Measurements from ENCODE around the gene NOP53. TPM values are rescaled to one million over a fixed set of nuclear protein-coding genes. Genes with fewer than 3 reads are reported as not detected.

Gene NOP53
- total RNA-seq, 2 experiments from 2014 or later, result 317 to 374 TPM

DNA sequence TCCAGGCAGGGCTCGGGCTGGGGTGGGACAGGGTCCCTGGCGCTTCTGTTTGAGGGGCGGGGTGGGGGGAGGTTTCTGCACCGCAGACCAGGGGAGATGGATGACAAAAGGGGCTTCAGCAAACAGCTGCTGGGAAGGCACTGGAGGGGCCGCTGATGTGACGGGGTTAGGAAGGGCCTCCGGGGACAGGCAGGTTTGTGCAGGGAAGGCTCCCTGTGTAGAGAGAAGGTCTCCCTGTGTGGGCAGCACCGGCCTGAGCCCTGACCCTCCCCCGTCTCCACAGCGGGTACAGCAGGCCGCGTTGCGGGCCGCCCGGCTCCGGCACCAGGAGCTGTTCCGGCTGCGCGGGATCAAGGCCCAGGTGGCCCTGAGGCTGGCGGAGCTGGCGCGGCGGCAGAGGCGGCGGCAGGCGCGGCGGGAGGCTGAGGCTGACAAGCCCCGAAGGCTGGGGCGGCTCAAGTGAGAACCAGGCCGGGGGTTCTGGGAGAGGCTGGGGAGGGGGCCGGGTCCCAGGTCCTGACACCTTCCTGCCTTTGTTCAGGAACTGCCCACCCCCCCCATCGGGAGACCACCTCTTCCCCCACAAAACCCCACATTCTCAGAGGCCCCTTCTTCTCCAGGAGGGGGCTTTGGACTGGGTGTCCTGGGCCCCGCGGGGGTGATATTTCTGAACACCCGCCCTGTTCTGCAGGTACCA, 9.9 kb downstream of the NOP53 start:
- peaks cover 15% of the 10 kb centered on the region for H3K4me1 Mint-ChIP-seq
- H3K27ac Mint-ChIP-seq, result no peak overlapping the region
- H3K27me3 Mint-ChIP-seq, result no peaks in the 10 kb centered on the region
- H3K4me3 Mint-ChIP-seq, result no peak overlapping the region
- ChIA-PET CTCF (interaction anchor here (0.9 kb wide), 1 partner anchor 57 kb away, joined by 5 read pairs; no protein-coding TSS in a partner anchor), POLR2A (interaction anchor here (0.6 to 1.4 kb wide), 2 partner anchors 8 to 24 kb away, joined by 3 to 9 read pairs; no protein-coding TSS in a partner anchor)
- DNase-seq, result no peak
- intact Hi-C loops (cut with DNase I, micrococcal nuclease), result no loop called here
- no peaks in the 10 kb centered on the region for H3K9me3 Mint-ChIP-seq (ENCODE audit: low read depth)
- H3K36me3 Mint-ChIP-seq (ENCODE audit: low read depth), result peaks cover 62% of the 10 kb centered on the region
- ATAC-seq, result no peak

DNA sequence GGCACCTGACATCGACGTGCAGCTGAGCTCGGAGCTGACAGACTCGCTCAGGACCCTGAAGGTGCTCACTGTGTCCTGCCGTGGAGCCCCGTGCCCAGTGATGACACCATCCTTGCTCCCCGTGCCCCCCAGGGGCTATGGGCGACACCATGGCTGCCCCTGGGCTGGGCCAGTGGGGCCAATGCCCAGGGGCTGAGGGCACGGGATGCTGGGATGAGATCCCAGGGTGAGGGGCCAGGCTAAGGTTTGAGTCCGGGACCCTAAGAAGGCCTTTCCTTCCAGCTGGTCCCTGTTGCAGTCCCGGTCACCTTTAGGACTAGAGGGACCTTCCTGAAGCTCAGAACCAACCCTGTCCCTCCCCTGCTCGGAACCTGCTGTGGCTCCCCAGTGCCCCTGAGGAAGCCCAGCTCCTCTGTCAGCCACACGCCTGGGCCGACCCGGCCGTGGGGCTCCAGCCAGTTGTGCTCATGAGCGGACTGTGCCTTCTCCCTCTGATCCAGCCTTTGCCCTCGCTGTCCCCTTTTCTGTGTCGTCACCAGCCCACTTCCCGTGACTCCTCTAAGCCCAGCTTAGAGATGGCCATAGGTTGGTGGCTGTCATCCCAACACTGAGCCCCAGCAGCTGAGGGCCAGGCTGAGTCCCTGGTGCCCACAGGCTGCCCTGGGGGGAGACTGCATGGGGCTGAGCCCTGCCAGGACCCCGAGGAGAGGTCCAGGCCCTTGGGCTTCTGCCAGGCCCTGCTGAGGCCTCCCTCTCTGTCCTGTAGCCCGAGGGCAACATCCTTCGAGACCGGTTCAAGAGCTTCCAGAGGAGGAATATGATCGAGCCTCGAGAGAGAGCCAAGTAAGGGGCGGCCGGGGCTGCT, 10.6 kb downstream of the NOP53 start:
- H3K27me3 Mint-ChIP-seq, result no peaks in the 10 kb centered on the region
- ATAC-seq (no peak), DNase-seq (no peak)
- H3K36me3 Mint-ChIP-seq (ENCODE audit: low read depth), result peaks cover 57% of the 10 kb centered on the region
- no peaks in the 10 kb centered on the region for H3K9me3 Mint-ChIP-seq (ENCODE audit: low read depth)
- H3K4me3 Mint-ChIP-seq, result no peak overlapping the region
- ChIA-PET POLR2A (interaction anchor here (0.5 to 1.4 kb wide), 4 partner anchors 8 to 116 kb away, joined by 3 to 9 read pairs (median 3); no protein-coding TSS in a partner anchor), CTCF (interaction anchor here (0.9 kb wide), 1 partner anchor 58 kb away, joined by 5 read pairs; no protein-coding TSS in a partner anchor)
- H3K27ac Mint-ChIP-seq, result no peak overlapping the region
- peaks cover 12% of the 10 kb centered on the region for H3K4me1 Mint-ChIP-seq
- intact Hi-C loops (cut with DNase I, micrococcal nuclease), result no loop called here

DNA sequence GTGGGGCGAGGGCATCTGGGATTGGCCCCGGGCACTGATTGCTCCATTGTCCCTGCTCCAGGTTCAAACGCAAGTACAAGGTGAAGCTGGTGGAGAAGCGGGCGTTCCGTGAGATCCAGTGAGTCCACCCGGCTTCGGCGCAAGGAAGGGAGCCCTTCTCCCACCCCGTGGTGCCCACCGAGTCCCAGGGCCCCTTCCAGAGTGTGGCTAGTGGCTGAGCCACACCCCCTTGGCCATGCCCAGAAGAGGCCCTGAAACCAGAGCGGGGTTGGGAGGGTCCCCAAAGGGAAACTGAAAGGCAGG, 11.2 kb downstream of the NOP53 start:
- no peak for ATAC-seq
- Mint-ChIP-seq H3K27ac (no peak overlapping the region), H3K4me3 (no peak overlapping the region), H3K9me3 (ENCODE audit: low read depth) (no peaks in the 10 kb centered on the region), H3K4me1 (peaks cover 9% of the 10 kb centered on the region), H3K27me3 (no peaks in the 10 kb centered on the region), H3K36me3 (ENCODE audit: low read depth) (peaks cover 54% of the 10 kb centered on the region)
- no peak for DNase-seq
- ChIA-PET CTCF (no interaction called here), POLR2A (interaction anchor here (1.2 to 1.4 kb wide), 2 partner anchors 9 kb away, joined by 3 to 9 read pairs; no protein-coding TSS in a partner anchor)
- intact Hi-C loops (cut with DNase I, micrococcal nuclease), result no loop called here

DNA sequence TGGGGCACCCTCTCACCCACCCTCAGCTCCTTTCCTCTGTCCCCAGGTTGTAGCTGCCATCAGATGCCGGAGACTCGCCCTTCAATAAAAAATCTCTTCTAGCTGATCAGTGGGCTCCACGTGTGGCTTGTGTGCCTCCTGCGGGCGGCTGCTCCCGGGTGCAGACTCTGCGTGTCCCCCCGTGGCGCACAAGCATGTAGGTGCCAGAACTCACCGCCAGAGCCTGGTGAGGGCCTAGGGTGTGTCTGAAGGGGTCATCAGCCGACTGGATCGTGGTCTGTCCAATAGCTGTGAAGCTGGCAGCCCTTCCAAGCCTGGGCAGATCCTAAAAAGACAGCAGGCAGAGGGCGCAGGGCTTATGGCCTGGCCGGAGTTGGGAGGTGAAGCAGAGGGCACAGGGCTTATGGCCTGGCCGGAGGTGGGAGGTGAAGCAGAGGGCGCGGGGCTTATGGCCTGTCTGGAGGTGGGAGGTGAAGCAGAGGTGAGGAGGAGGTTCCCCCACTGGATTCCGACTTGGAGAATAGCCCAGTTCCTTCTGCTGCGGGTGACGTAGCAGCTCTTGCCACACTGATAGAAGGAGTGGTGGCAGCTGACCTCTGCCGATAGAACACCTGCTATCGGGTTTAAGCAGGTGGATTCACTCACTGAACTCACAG, 11.7 kb downstream of the NOP53 start:
- H3K4me3 Mint-ChIP-seq, result no peak overlapping the region
- H3K27ac Mint-ChIP-seq, result no peak overlapping the region
- no peak for ATAC-seq
- H3K36me3 Mint-ChIP-seq (ENCODE audit: low read depth), result peaks cover 50% of the 10 kb centered on the region
- H3K27me3 Mint-ChIP-seq, result no peaks in the 10 kb centered on the region
- CTCF ChIA-PET, result interaction anchor here (1.0 kb wide), 1 partner anchor 9 kb away, joined by 3 read pairs; no protein-coding TSS in a partner anchor
- POLR2A ChIA-PET, result interaction anchor here (0.6 to 1.4 kb wide), 4 partner anchors 9 to 39 kb away, joined by 3 to 9 read pairs (median 5); no protein-coding TSS in a partner anchor
- intact Hi-C loops (cut with DNase I, micrococcal nuclease), result no loop called here
- peaks cover 8% of the 10 kb centered on the region for H3K4me1 Mint-ChIP-seq
- no peak for DNase-seq
- H3K9me3 Mint-ChIP-seq (ENCODE audit: low read depth), result no peaks in the 10 kb centered on the region

DNA sequence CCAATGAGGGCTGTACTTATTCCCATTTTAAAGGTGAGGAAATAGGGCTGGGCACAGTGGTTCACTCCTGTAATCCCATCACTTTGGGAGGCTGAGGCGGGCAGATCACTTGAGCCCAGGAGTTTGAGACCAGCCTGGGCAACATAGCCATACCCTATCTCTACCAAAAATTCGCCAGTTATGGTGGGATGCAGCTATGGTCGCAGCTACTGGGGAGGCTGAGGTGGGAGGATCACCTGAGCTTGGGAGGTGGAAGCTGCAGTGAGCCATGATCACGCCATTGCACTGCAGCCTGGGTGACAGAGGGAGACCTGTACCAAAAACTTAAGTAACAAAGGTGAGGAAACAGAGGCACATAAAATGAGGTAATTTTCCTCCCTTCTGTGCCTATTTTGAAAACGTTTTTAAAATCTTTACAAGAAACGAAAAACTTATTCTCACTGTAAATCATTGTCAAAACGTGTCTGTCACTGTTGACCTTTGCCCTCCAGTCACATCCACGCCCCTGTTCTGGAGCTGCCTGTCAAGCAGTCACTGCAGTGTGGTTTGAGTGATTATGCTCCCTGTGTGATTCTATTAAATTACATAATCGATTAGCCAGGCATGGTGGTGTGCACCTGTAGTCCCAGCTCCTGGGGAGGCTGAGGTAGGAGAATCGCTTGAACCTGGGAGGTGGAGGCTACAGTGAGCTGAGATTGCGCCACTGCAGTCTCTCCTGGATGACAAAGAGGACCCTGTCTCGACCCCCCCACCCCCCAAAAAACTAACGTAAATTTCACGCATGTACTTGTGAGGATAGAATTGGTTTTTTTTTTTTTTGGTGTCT, 12.5 kb downstream of the NOP53 start:
- no peak for ATAC-seq
- H3K27me3 Mint-ChIP-seq, result no peaks in the 10 kb centered on the region
- peaks cover under 1% of the 10 kb centered on the region for H3K4me1 Mint-ChIP-seq
- intact Hi-C loops (cut with DNase I, micrococcal nuclease), result no loop called here
- POLR2A ChIA-PET, result interaction anchor here (0.6 to 2.0 kb wide), 5 partner anchors 22 to 241 kb away, joined by 3 to 11 read pairs (median 4); no protein-coding TSS in a partner anchor
- CTCF ChIA-PET, result interaction anchor here (0.7 to 1.0 kb wide), 2 partner anchors 9 to 245 kb away, joined by 3 read pairs; no protein-coding TSS in a partner anchor
- H3K9me3 Mint-ChIP-seq (ENCODE audit: low read depth), result no peaks in the 10 kb centered on the region
- H3K4me3 Mint-ChIP-seq, result no peak overlapping the region
- no peak for DNase-seq
- H3K36me3 Mint-ChIP-seq (ENCODE audit: low read depth), result peaks cover 43% of the 10 kb centered on the region
- H3K27ac Mint-ChIP-seq, result no peak overlapping the region

DNA sequence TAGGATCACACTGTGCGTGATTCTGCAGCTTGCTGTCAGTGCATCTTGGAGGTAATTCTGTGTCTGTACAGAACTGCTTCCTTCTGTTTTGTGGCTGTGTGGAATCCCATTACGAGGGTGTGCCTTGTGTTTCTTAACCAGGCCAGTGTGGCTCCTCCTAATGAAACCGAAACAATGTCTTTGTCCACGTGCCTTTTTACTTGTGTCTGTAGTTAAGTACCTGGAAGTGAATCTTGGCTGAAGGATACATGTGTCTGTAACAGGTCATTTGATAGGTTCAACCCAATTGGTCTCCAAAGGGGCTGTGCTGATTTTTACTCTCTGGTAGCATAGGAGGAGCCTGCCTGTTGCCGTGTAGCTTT, 13.1 kb downstream of the NOP53 start:
- no peak for ATAC-seq
- Mint-ChIP-seq H3K27ac (no peak overlapping the region), H3K36me3 (ENCODE audit: low read depth) (peaks cover 37% of the 10 kb centered on the region), H3K27me3 (no peaks in the 10 kb centered on the region), H3K4me1 (no peaks in the 10 kb centered on the region), H3K9me3 (ENCODE audit: low read depth) (no peaks in the 10 kb centered on the region), H3K4me3 (no peak overlapping the region)
- ChIA-PET CTCF (interaction anchor here (0.7 to 0.8 kb wide), 2 partner anchors 52 to 139 kb away, joined by 3 read pairs; no protein-coding TSS in a partner anchor), POLR2A (interaction anchor here (2.0 kb wide), 1 partner anchor 21 kb away, joined by 11 read pairs; no protein-coding TSS in a partner anchor)
- no peak for DNase-seq
- intact Hi-C loops (cut with DNase I, micrococcal nuclease), result no loop called here

DNA sequence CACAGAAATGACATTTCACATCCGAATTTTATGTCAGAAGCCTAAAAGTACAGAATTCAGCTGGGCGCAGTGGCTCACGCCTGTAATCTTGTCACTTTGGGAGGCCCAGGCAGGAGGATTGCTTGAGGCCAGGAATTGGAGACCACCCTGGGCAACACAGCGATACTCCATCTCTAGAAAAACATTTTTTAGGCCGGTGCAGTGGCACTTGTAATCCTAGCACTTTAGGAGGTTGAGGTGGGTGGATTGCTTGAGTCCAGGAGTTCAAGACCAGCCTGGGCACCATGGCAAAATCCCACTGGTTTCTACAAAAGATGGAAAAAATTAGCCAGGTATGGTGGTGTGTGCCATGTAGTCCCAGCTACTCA, 15.3 kb downstream of the NOP53 start:
- Mint-ChIP-seq H3K36me3 (ENCODE audit: low read depth) (peaks cover 28% of the 10 kb centered on the region), H3K4me3 (no peak overlapping the region), H3K27ac (no peak overlapping the region), H3K4me1 (no peaks in the 10 kb centered on the region), H3K9me3 (ENCODE audit: low read depth) (no peaks in the 10 kb centered on the region), H3K27me3 (no peaks in the 10 kb centered on the region)
- intact Hi-C loops (cut with DNase I, micrococcal nuclease), result no loop called here
- DNase-seq, result no peak
- CTCF ChIA-PET, result interaction anchor here (0.6 to 0.7 kb wide), 2 partner anchors 48 to 1356 kb away, joined by 3 to 4 read pairs; no protein-coding TSS in a partner anchor
- no peak for ATAC-seq
- POLR2A ChIA-PET, result interaction anchor here (0.6 to 1.0 kb wide), 3 partner anchors 12 to 277 kb away, joined by 4 to 9 read pairs (median 4); partner anchors contain the start of gene NOP53

DNA sequence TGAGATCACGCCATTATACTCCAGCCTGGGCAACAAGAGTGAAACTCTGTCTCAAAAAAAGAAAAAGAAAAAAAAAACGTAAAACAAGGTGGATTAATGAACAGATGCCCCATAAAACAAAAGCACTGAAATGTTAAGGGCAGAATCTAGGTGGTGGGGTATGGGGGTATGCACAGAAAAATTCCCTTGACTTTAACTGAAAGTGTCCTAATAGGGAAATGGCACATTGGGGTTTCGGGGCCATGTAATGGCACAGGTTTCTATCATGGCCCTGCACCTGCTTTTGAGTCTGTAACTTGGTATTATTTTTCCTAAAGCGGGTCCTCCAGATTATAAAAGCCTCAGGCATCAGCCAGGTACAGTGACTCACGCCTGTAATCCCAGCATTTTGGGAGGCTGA, 16.2 kb downstream of the NOP53 start:
- Mint-ChIP-seq H3K27me3 (no peaks in the 10 kb centered on the region), H3K9me3 (ENCODE audit: low read depth) (no peaks in the 10 kb centered on the region), H3K27ac (no peak overlapping the region), H3K4me3 (no peak overlapping the region), H3K36me3 (ENCODE audit: low read depth) (peaks cover 24% of the 10 kb centered on the region), H3K4me1 (no peaks in the 10 kb centered on the region)
- ATAC-seq (no peak), DNase-seq (no peak)
- POLR2A ChIA-PET, result interaction anchor here (0.7 kb wide), 1 partner anchor 14 kb away, joined by 3 read pairs; no protein-coding TSS in a partner anchor
- intact Hi-C loops (cut with DNase I, micrococcal nuclease), result no loop called here
- CTCF ChIA-PET, result interaction anchor here (0.6 kb wide), 1 partner anchor 39 kb away, joined by 6 read pairs; no protein-coding TSS in a partner anchor

DNA sequence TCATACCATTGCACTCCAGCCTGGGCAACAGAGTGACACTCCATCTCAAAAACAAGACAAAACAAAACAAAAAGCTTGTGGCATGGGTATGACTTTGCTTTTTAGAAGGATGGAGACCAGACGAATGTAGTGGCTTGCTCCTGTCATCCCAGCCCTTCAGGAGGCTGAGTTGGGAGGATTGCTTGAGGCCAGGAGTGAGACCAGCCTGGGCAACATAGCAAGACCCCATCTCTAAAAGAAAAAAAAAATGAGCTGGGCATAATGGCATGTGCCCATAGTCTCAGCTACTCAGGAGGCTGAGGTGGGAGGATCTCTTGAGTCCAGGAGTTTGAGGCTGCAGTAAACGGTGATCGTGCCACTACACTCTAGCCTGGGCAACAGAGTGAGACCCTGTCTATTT, 16.8 kb downstream of the NOP53 start:
- CTCF ChIA-PET, result interaction anchor here (0.6 kb wide), 1 partner anchor 38 kb away, joined by 6 read pairs; no protein-coding TSS in a partner anchor
- POLR2A ChIA-PET, result no interaction called here
- intact Hi-C loops (cut with DNase I, micrococcal nuclease), result no loop called here

DNA sequence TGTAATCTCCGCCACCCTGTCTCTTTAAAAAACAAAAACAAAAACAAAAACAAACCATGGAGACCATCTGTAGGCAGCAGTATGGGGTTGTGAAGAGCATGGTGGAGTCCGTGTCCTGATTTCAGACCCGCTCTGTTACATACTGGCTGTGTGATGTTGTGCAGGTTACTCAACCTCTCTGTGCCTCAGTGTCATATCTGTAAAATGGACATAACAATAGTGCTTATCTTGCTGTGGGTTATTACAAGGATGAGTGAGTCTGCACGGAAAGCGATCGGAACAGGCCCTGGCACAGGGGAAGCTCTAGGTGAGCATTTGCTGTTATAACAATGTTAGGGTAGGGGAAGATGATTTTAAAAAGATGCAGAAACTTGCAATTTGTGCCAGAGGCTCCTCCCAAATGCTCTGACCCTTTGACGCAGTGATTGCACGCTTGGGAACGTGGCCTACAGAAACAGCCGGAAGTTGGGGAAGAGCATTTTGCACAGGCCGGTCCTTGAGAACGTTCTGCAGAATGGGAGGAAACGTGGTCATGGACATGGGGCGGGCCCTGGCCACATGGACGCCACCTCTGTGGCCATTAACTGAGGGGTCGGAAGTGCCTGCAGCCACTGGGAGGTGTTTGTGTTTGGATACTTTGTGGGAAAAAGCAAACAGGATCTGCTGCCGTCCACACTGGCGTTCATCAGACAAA, 17.4 kb downstream of the NOP53 start:
- Mint-ChIP-seq H3K36me3 (ENCODE audit: low read depth) (peaks cover 13% of the 10 kb centered on the region), H3K4me1 (no peaks in the 10 kb centered on the region), H3K27me3 (no peaks in the 10 kb centered on the region), H3K27ac (no peak overlapping the region), H3K9me3 (ENCODE audit: low read depth) (no peaks in the 10 kb centered on the region), H3K4me3 (no peak overlapping the region)
- DNase-seq, result no peak
- intact Hi-C loops (cut with DNase I, micrococcal nuclease), result no loop called here
- ChIA-PET POLR2A (interaction anchor here (0.7 kb wide), 1 partner anchor 9 kb away, joined by 3 read pairs; no protein-coding TSS in a partner anchor), CTCF (no interaction called here)
- no peak for ATAC-seq

More for the DNA sequence above, 16.8 kb downstream of the NOP53 start:
- ATAC-seq (no peak), DNase-seq (no peak)
- no peaks in the 10 kb centered on the region for H3K4me1 Mint-ChIP-seq
- no peak overlapping the region for H3K4me3 Mint-ChIP-seq
- no peaks in the 10 kb centered on the region for H3K27me3 Mint-ChIP-seq
- H3K27ac Mint-ChIP-seq, result no peak overlapping the region
- H3K36me3 Mint-ChIP-seq (ENCODE audit: low read depth), result peaks cover 19% of the 10 kb centered on the region
- no peaks in the 10 kb centered on the region for H3K9me3 Mint-ChIP-seq (ENCODE audit: low read depth)

Data from activated CD4-positive, alpha-beta T cell treated with anti-CD3 and anti-CD28 coated beads for 36 hours (primary cell).